GM21619 (cell line): ENCODE data around the gene ELAVL2.

Experiments used
- ATAC-seq: cut with Tn5 transposase; IDR thresholded peaks from one replicate; pipeline ENCODE4 v1.9.1; 2021; ENCODE audit not compliant: unreplicated experiment

Gene ELAVL2

DNA sequence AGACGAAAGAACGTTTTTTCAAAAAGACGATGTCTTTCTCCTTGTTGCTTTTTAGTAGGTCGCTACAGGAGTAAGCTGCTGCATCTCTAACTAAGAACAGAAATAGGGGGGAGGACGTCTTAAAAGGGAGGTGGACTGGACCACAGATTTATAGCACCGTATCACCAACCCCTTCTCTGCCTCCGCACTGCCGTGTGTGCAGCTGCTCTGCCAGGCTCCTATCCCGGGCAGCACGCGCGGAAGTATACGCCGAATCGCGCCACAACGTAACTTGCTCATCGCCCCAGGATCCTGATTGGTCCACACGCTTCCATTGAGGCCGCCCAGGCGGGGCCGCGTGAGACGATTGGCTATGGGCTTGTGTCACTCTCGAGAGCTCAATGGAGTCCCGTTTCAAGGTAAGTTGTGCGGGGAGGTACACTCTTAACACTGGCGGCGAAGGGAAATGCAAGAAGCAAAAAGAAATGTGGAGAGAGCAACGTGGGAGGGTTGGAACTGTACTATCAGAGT is at the start of gene ELAVL2:
Gene ELAVL2, minus strand, starts transcription at position 121 of the 510 bp plus-strand sequence. CDS start 64,006 bp downstream, outside the sequence.
- ATAC-seq, result no peak

DNA sequence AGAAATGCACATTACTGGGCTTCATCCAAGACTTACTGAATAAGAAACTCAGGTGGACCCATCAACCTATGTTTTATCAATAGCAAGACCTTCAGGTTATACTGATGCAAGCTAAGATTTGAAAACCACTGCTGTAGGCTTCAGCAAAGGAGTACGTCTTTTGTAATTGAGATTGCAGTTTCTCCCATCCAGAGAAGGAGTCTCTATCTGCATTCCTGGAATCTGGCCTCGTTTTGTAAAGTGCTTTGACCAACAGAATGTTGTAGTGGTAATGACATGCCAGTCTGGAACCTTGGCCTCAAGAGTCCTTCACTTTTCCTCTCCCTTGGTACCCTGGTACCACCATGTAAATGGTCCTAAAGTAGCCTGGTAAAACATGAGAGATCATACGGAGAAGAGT is 32.2 kb upstream of the ELAVL2 start:
- no peak for ATAC-seq

DNA sequence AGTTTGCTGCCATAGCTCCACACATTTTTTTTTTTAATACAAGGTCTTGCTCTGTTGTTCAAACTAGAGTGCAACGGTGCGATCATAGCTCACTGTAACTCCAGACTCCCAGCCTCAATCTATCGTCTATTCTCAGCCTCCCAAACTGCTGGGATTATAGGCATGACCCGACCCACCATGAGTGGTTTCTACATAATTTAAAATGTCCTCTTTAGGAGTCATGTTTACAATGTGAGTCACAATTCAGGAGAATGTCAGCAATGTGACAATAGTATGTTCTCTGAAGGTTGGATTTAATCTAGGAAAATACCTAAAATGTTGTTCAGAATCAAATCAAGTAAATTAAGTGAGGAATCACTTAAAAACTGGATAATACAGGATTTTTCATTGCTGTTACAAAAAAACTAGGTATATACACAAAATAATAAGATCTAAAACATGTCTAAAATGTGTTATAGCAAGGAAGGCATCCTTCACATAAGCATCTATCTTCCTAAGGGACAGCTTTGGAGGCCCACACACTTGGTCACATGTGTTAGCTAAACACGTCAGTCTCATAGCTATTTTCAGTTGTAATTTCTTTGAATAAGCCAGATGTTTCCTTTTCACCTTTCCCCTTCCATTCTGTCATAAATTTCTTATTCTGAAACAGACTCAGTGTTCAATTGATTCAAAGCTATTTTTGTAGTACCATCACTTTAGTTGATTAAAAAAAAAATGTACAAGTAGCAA is 30.0 kb upstream of the ELAVL2 start:
- no peak for ATAC-seq

DNA sequence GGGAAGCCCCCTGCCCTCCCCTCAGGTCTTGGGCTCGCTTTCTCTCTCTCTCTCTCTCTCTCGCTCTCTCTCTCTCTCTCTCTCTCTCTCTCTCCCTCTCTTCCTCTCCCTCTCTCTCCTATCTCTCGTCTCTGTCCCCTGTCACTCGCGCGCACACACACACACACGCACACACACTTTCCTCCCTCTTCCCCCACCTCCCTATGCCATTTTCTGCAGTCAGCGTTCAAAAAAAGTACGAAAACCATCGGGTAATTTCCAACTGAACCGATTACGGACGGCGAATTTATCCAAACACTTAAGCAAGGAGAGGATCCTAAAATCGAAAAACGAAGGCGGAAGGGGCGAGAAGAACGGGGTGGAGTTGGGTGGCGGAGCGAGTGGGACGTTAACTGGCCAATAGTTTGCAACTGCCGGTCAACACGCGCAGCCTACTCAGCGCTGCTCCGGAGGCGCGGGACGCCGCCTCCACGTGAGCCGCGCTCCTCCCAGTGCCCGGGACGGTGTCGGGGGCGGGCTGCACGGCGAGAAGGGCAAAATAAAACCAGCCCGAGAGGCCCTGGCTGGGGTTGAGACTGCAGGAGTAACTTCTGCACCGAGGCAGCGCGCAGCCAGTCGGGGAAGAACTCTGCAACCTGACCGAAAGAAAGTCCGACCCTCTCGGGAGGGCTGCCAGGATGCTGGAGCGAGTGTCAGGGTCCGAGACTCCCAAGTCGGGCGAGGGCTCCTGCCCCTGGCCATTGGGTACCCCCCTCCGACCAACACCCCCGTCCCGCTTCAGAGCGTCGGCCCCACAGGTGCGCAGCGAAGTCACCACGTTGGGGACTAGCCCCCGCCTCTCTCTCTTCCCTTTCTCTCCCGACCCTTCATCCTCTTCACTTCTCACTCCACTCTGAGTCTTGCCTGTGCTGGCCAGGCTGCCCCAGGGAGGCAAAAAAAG is 24.9 kb upstream of the ELAVL2 start:
- ATAC-seq, result no peak

DNA sequence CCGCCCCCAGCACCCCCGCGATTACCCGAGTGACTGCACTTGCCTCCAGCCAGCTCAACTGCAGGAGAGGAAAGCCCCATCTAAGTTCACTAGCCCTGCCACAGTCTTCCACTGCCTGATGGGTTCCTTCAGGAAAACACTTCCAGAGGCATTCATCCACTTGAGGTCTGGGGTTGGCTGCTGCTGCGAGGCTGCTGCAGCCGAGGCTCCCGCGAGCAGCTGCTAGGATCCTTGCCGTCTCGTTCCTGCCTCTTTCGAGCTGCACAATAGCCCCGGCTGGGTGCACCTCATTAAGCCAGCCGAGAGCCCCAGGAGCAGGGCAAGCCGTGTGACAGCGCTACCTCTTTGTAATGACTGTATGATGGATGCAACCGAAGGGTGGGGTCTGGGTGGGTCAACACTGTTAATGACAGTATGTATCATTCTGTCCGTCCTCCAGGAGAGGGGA is 24.2 kb upstream of the ELAVL2 start:
- ATAC-seq, result no peak

DNA sequence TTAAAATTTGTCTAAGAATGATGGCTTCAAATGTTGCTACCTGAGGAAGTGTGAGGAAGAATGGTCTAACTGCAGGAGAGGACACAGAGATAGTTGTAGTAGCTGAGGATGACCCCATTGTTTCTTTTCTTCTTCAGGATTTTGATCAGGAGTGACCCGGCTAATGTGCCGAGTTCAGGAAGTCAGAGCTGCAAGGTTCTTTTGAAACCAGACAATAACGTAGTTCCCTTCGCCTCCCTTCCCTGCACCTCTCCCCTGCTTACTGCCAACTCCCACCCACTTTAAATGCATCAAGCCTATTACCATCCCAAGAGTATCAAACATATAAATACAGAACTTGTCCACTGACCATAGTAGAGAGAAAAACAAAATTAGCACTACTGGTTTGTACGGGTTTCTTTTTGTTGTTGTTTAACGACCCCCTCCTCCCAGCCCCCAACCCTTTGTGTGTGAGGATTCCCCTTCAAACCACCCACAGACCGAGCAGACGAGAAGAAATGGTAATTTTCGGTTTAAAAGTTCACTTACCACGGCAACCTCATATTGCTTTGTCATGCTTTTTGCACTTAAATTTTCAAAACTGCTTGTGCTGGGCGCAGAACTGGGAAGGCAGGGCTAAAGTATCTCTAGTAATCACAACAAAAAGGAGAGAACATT is 23.5 kb upstream of the ELAVL2 start:
- no peak for ATAC-seq

DNA sequence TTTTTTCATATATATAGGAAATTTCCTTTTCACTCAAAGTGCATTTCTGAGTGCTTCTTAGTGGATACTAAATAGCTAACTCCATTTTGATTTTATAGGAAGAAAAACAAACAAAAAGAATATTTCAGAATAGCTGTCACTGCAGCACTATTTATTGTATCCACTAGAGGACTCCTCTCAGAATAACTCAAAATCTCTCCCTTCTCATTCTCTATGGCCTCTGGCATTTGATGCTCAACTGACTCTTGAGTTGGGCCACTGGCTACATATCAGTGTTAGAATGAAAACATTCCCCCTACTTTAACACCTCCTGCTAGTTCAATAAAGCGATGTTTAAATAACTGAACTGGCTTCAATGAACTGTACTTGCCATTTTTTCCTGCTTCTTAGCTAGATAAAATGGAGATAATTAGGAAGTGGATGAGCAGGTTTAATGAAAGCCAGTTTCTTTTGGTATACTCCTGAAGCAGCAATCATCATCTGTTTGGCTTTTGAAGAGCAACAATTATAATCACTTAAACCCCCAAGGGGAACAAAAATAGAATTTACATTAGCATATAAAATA is 16.6 kb upstream of the ELAVL2 start:
- ATAC-seq, result no peak

DNA sequence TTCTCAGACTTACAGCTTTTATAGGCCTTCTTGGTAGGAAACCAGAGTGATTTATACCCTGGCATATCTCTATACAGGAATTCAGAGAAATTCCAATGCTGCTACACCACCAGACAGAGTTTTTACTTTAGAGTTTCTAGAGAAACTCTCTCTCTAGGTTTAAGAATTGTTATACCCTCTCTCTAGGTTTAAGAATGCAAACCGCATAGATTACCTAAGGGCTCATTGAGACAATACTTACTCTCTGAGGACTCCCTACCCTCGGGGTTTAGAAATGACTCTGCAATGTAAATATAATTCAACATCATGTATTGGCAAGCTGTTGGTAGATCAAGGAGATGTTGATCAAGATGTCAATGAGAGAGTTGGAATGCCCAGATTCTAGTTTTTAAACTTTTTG is 15.3 kb upstream of the ELAVL2 start:
- no peak for ATAC-seq

DNA sequence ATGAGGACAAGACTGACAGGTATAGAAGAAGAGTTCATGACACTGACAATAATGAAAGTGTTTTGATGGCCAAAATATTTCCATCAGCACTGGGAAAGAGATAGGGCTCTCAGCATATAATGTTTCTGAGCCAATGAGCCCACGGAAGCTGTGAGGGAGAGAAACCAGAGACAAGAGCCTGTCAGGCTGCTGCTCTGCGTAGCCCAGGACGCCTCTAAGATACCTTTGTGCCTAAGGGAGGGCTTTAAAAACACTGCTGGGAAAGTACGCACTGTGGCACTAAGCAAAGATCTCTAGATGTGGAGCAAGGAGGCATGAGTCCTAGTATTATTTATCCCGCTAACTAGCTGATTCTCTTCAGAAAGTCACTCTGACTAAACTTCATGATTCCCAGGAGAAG is 11.0 kb upstream of the ELAVL2 start:
- no peak for ATAC-seq

DNA sequence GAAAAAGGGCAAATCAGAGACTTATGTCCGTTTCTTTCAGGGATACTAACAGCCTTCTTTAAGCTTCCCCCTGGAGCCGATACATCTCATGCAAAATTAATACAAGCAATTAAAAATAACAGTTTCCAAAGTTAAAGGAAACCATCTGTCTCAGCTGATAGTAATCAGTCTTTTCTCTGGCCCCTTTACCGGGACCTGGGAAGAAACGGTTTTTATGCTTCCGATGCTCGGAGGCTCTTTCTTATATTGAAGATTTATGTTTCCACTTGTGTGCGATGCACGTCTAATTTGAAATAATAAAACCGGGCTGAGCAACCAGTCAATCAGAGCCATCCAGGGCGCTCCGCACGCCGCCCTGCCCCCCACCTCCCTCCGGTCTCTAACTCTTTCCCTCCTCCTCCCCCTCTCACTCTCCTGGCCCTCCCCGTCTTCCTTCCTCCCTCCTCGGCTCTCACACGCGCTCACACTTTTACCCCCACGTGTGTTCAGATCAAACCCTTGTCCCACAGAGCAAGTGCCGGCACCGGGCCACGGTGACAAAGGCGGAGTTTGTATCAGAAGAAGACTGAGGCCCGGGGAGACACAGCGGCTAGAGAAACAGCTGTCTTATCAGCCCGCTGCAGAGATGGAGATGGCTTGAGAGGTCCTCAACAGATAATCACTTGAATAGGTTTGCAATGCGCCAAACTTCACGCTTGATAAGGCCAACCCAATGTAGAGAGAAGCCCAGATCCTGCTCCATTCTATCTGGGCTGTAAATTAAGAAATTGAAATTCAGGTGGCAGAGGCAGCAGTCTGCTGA is 5.1 kb upstream of the ELAVL2 start:
- no peak for ATAC-seq

DNA sequence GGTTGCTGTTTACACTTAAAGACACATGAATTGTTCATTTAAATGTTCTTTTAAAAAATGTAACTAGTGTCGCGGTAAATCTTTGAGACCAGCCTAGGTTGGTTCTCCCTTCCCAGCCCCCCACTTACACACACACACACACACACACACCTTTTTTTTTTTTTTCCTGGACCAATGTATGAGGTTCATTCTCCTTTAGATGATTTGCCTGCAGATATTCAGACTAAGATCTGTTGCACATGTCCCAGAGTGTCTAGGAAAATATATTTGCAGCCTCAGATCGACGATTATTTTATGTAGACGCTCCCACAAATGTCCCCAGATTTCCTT is 4.4 kb upstream of the ELAVL2 start:
- no peak for ATAC-seq

DNA sequence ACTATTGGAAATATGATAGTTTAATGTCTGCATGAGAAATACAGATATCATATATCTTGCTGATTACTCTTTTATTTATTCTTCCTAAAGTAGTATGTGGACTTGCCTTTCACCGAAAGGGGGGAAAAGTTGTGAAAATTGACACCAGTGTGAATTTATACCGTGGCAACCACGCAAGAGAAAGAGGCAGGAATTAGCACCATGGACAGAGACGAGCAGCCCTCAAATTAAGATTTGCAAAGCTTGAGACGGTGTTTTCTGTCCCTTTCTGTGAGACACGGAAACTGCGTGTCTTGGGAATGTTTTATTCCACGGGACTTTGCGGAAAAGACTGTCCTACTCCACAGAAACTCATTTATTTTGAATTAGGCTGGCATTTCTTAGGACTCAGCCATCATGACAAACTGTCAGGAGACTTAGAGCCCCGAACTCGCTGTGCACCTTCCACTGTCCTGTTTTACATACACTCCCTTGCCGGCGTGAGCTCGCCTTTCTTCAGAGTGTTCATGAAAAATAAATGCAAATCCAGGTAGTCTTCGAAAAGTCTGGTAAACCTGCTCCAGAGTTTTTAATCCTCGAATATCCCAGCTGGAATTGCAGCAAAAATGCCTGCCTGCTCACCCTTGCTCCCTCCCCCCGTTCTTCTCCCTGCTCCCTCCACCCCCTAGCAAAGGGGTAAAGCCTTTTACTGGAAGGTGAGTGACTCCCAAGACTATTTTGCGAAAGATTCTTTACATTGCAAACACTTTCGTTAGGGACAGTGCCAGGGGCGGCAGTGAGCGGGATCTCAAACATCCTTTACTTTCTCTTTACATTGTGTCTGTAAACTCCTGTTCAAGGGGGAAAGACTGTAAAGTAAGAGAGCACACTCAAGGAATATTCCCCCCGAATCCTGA is 3.8 kb upstream of the ELAVL2 start:
- no peak for ATAC-seq

DNA sequence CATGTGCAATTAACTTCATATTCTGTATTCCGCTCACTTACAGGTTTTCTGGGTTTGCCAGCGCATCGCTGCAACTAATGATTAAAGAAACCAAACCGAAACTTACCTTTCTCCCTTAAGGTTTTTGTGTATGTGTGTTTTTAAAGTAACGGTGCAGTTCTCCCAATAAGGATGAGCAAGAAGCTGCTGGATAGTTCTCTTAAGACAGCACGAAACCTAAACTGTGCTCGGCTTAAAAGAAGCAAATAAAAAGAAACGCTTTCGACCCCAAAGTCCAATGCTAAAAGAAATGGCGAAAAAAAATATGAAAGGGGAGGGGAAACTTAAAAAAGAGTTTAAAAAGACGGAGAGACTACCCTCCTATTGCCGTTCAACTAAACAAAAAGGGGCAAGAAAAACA is 340 bp downstream of the ELAVL2 start:
- no peak for ATAC-seq

DNA sequence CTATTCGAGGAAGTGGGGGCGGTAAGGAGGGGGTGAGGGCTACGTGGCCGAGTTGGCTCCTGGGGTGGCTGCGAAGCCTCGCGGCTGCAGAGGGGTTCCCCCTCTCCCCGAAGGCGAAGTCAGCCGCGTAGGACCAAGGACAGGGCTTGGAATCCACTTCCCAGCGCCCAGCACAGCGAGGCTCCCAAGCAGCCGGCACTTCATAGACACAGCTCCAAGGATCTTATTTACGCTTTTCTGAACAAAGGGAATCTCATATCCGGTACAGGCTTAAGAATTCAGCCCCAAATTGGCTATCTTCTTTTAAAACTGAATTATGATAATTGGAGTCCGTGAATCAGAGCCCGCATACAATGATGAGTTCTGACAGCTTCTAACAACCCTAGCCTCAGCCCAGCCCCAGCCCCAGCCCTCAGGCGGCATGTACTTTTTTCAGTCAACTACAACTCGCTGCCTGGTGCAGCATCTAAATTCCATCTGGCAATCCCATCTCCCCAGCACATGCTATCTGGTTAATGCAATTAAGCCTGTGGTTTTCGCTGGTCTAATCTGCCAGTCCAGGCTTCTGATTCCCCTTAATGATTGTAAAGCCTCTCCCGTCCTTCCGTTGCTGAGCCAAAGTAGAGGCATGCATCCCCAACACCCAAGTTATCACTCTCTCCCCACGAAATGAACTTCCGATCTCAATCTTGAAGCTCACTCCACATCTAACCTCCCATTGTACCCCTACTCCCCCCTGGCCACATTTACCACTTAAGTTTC is 1.0 kb downstream of the ELAVL2 start:
- no peak for ATAC-seq

DNA sequence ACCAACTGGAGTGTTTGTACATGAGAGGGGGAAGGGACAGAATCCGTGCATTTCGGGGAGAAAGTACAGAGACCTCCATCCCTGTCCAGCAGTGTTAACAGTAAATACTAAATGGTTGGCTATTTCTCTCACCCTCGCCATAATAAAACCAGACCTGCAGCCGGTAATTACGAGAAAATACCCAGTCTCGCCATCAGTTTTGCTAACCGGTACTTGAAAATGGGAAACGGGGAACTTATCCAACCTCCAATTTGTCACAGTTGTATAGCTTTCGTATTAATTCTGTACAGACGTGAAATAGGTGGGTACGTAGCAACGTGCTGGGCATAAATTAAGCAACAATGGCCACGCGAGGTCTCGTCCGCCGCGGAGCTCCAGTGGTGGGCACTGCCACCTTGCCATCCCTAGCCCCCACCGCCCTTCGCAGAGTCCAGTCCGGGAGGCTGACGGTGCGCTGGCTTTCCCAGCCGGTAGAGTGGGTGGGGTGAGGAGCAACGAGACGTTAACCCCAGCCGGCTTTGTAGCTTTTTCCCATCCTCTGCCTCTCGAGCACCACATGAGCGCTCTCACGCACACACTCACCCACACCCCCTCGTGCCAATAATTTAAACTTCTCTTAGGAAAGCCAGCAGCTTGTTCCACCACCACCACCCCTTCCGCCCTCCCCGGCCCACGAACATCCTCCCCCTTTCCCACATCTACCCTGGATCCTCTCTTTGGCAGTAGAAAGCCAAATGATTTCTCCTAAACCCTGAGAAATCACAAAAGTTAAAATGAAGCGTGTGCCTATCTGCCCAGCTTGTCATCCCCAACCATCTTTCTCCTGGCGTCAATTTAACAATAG is 1.8 kb downstream of the ELAVL2 start:
- ATAC-seq, result no peak

DNA sequence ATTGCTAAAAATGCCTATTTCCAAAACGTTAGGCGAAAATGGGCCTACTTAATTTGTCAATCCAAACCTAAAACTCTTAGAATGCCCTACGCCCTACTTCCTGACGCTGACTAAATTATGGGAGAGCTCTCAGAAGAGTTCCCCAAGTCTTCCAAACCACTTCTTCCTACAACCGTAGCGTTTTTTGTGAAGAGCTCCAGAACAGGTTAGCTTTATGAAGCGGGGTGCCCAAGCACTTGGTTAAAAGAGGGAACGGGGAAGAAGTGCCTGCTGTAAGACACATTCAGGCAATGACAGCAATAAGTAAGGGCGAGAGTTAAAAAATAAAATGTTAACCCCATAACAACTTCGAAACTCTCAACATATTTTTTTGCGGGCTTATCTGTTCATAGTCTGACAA is 2.8 kb downstream of the ELAVL2 start:
- ATAC-seq, result no peak

DNA sequence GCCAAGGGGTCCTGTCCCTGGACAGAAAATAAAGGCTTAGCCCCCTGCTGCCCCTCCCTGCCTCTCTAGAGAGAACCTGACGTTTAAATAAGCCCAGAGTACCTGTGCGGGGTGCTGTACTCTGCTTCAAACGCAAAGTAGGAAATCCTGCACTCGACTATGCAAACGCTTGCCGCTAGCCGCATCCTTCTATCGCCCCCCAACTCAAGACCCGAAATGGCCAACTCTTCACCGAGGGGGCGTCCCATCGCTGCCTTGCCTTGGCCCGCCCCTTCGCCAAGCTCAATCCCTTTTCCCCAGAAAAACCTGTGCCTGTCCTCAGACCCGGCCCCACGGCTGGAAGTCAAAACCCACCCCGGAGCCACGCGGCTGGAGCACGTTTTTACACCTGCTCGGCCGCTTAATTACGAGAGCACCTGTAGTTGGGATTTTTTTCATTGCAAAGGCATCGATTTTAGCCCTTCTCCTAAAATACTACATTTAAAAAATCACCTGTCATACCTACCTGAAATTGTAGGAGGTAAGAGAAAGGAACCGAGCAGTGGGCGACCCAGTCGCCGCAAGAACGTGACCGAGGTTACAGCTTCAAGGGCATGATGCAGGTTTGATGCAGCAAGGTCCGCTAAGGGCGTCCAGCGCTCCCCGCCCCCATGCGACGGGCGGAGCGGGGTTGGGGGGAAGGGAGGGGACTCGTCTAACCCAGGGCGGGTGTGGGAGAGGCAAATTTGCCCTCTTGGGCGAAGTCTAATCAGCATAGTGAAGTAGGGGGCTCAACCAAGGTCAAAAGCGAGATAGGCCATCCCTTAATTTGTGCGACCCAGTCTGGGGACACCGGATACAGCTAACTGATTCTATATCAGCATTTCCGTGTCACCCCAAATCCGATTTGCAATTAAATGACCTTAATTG is 3.5 kb downstream of the ELAVL2 start:
- no peak for ATAC-seq
